NCI-H2171 (cell line): Measurements from ENCODE around the gene INPP5K.
A peak's percentile ranks its signal among the peaks of the same experiment; 100 is the strongest.

Source experiments
- DNase-seq: peaks from one replicate; lab custom pipeline; 2025; lab: John Stamatoyannopoulos, UW

The INPP5K gene

GRCh38 chr17:1485423-1486376 is 30.7 kb downstream of the INPP5K start:
- DNase-seq: peak; percentile 36

- DNase-seq: peak; percentile 46
These were observed 31.6 kb downstream of the INPP5K start for GRCh38 chr17:1484676-1485422.

GRCh38 chr17:1484060-1484535 is 32.3 kb downstream of the INPP5K start:
- no peak for DNase-seq

GRCh38 chr17:1482680-1483079 is 33.7 kb downstream of the INPP5K start:
- no peak for DNase-seq

- DNase-seq: no peak
These were observed 34.7 kb downstream of the INPP5K start for GRCh38 chr17:1481736-1482135.

- DNase-seq: no peak
These were observed 35.5 kb downstream of the INPP5K start for GRCh38 chr17:1480747-1481465.

- DNase-seq: no peak
These were observed 38.0 kb downstream of the INPP5K start for GRCh38 chr17:1478418-1478817.

- no peak for DNase-seq
These were observed 41.0 kb downstream of the INPP5K start for GRCh38 chr17:1475321-1475854.

GRCh38 chr17:1474402-1475189 is 41.8 kb downstream of the INPP5K start:
- DNase-seq: no peak

GRCh38 chr17:1473841-1474240 is 42.6 kb downstream of the INPP5K start:
- no peak for DNase-seq

GRCh38 chr17:1473170-1473569 is 43.2 kb downstream of the INPP5K start:
- no peak for DNase-seq

GRCh38 chr17:1471911-1472821 is 44.2 kb downstream of the INPP5K start:
- no peak for DNase-seq

- DNase-seq: no peak
These were observed 44.9 kb downstream of the INPP5K start for GRCh38 chr17:1471490-1471889.

GRCh38 chr17:1470755-1471462 is 45.5 kb downstream of the INPP5K start:
- DNase-seq: no peak

GRCh38 chr17:1470071-1470754 is 46.2 kb downstream of the INPP5K start:
- no peak for DNase-seq

- no peak for DNase-seq
These were observed 47.1 kb downstream of the INPP5K start for GRCh38 chr17:1469231-1469852.

- no peak for DNase-seq
These were observed 48.4 kb downstream of the INPP5K start for GRCh38 chr17:1467898-1468492.

GRCh38 chr17:1467258-1467657 is 49.2 kb downstream of the INPP5K start:
- no peak for DNase-seq
